Stimulated activated CD4-positive, alpha-beta T cell treated with anti-CD3 and anti-CD28 coated beads, Interleukin-12 subunit alpha, Interleukin-12 subunit beta, amount 100 ng/mL, for 4 hours (primary cell): Measurements from ENCODE around the gene CCDC78.

Experiments used
- DNase-seq: peaks from one replicate; pipeline ENCODE4 v3.0.0-alpha.2; 2020

CCDC78 gene

GRCh38 chr16:722835-723633, 3.2 kb downstream of the CCDC78 start:
- DNase-seq = no peak

GRCh38 chr16:721765-722540, 4.3 kb downstream of the CCDC78 start:
- DNase-seq = no peak

- peak; percentile 77 for DNase-seq
These were observed 5.1 kb downstream of the CCDC78 start, which contains the start of gene ANTKMT for GRCh38 chr16:720990-721764. ANTKMT (plus strand) TSS chr16:721146; CDS start chr16:721275, 129 bp downstream.

GRCh38 chr16:720447-720989, 5.7 kb downstream of the CCDC78 start:
- peak; percentile 41 for DNase-seq

GRCh38 chr16:719815-720446, 6.3 kb downstream of the CCDC78 start:
- no peak for DNase-seq

- no peak for DNase-seq
These were observed 7.3 kb downstream of the CCDC78 start for GRCh38 chr16:718922-719321.

GRCh38 chr16:718389-718788, 7.9 kb downstream of the CCDC78 start:
- no peak for DNase-seq

GRCh38 chr16:717450-718245, 8.6 kb downstream of the CCDC78 start:
- no peak for DNase-seq

- DNase-seq = no peak
These were observed 9.4 kb downstream of the CCDC78 start for GRCh38 chr16:716768-717325.

- DNase-seq = no peak
These were observed 10.1 kb downstream of the CCDC78 start for GRCh38 chr16:716200-716568.

GRCh38 chr16:715477-716199, 10.6 kb downstream of the CCDC78 start:
- no peak for DNase-seq

GRCh38 chr16:714558-715476, 11.4 kb downstream of the CCDC78 start, which contains the start of gene METRN:
METRN (plus strand) TSS chr16:715118; CDS start chr16:715290, 172 bp downstream.
- DNase-seq = peak; percentile 94

- DNase-seq = no peak
These were observed 12.2 kb downstream of the CCDC78 start for GRCh38 chr16:714079-714478.

- peak; percentile 48 for DNase-seq
These were observed 13.4 kb downstream of the CCDC78 start for GRCh38 chr16:712740-713250.

- DNase-seq = peak; percentile 83
These were observed 14.5 kb downstream of the CCDC78 start for GRCh38 chr16:711548-712320.

GRCh38 chr16:711084-711483, 15.2 kb downstream of the CCDC78 start:
- DNase-seq = no peak

- no peak for DNase-seq
These were observed 15.7 kb downstream of the CCDC78 start for GRCh38 chr16:710500-711075.
